HepG2 (cell line): ENCODE results near the gene HMCN2.

Experiments
- CREB1 ChIP-seq, 2 experiments: fragments of 450-650 bp in 1 of 2; IDR thresholded peaks; 2 replicates each; pipeline ENCODE4 v1.6.1; 2016 to 2017; ENCODE audit warnings: control low read depth in 1 of 2, mild to moderate bottlenecking in 1 of 2, missing compliant biosample characterization in 1 of 2, missing genetic modification characterization in 1 of 2
- E2F5 ChIP-seq: sonication (generic); formaldehyde crosslinking; conservative IDR thresholded peaks from 2 replicates; pipeline ENCODE4 v1.4.0; 2020; ENCODE audit warnings: missing genetic modification reagents
- KDM6A ChIP-seq: IDR thresholded peaks from 2 replicates; pipeline ENCODE4 v1.6.1; 2016; ENCODE audit warnings: low read depth
- KLF12 ChIP-seq: sonication (generic); formaldehyde crosslinking; IDR thresholded peaks from 2 replicates; pipeline ENCODE4 v1.4.0; 2020; ENCODE audit warnings: missing genetic modification reagents, borderline replicate concordance
- NCOR1 ChIP-seq: fragments of 200-600 bp; sonication (generic); IDR thresholded peaks from 2 replicates; pipeline ENCODE4 v1.7.0; 2017; ENCODE audit warnings: antibody characterized with exemption, low read length, borderline replicate concordance
- PBX3 ChIP-seq: sonication (generic); formaldehyde crosslinking; IDR thresholded peaks from 2 replicates; pipeline ENCODE4 v1.8.1; 2023; ENCODE audit warnings: missing genetic modification reagents, inconsistent platforms, borderline replicate concordance
- SIN3A ChIP-seq: IDR thresholded peaks from 2 replicates; pipeline ENCODE4 v1.6.1; 2011; ENCODE audit warnings: low read depth, mild to moderate bottlenecking, control low read depth, low read length, borderline replicate concordance
- ZBTB7A ChIP-seq: sonication (generic); formaldehyde crosslinking; IDR thresholded peaks from 2 replicates; pipeline ENCODE4 v1.8.0; 2022; ENCODE audit warnings: mild to moderate bottlenecking, missing genetic modification reagents
- ZNF101 ChIP-seq: sonication (generic); formaldehyde crosslinking; IDR thresholded peaks from 2 replicates; pipeline ENCODE4 v1.4.0; 2020; ENCODE audit warnings: mild to moderate bottlenecking, low read depth, missing genetic modification reagents, borderline replicate concordance
- TF ChIP-seq, protein P1 (sequence below): sonication (generic); formaldehyde crosslinking; IDR thresholded peaks from 2 replicates; pipeline ENCODE4 v1.5.0; 2020; ENCODE audit warnings: mild to moderate bottlenecking, missing genetic modification reagents, moderate library complexity
- TF ChIP-seq, protein P2 (sequence below): sonication (generic); formaldehyde crosslinking; conservative IDR thresholded peaks from 2 replicates; pipeline ENCODE4 v1.8.0; 2022; ENCODE audit warnings: mild to moderate bottlenecking, moderate library complexity, missing genetic modification reagents
- TF ChIP-seq, protein P3 (sequence below): sonication (generic); formaldehyde crosslinking; IDR thresholded peaks from 2 replicates; pipeline ENCODE4 v1.5.0; 2020; ENCODE audit warnings: missing genetic modification reagents, mild to moderate bottlenecking, borderline replicate concordance
- TF ChIP-seq, protein P4 (sequence below): sonication (generic); formaldehyde crosslinking; IDR thresholded peaks from 2 replicates; pipeline ENCODE4 v1.5.0; 2020; ENCODE audit warnings: missing genetic modification reagents
- TF ChIP-seq, protein P5 (sequence below): sonication (generic); formaldehyde crosslinking; IDR thresholded peaks from 2 replicates; pipeline ENCODE4 v1.8.0; 2022; ENCODE audit warnings: mild to moderate bottlenecking, missing genetic modification reagents

GRCh38 chr9:130309689-130310455 lies 44.3 kb downstream of the HMCN2 start:
- TF ChIP-seq ZBTB7A: no peak
- TF ChIP-seq PBX3 (CRISPR knock-in tag): no peak
- TF ChIP-seq KLF12 (CRISPR knock-in tag): no peak
- no peak for TF ChIP-seq SIN3A
- TF ChIP-seq NCOR1: no peak
- TF ChIP-seq, protein P1, sequence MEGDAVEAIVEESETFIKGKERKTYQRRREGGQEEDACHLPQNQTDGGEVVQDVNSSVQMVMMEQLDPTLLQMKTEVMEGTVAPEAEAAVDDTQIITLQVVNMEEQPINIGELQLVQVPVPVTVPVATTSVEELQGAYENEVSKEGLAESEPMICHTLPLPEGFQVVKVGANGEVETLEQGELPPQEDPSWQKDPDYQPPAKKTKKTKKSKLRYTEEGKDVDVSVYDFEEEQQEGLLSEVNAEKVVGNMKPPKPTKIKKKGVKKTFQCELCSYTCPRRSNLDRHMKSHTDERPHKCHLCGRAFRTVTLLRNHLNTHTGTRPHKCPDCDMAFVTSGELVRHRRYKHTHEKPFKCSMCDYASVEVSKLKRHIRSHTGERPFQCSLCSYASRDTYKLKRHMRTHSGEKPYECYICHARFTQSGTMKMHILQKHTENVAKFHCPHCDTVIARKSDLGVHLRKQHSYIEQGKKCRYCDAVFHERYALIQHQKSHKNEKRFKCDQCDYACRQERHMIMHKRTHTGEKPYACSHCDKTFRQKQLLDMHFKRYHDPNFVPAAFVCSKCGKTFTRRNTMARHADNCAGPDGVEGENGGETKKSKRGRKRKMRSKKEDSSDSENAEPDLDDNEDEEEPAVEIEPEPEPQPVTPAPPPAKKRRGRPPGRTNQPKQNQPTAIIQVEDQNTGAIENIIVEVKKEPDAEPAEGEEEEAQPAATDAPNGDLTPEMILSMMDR (CRISPR knock-in tag): no peak
- TF ChIP-seq, protein P2, sequence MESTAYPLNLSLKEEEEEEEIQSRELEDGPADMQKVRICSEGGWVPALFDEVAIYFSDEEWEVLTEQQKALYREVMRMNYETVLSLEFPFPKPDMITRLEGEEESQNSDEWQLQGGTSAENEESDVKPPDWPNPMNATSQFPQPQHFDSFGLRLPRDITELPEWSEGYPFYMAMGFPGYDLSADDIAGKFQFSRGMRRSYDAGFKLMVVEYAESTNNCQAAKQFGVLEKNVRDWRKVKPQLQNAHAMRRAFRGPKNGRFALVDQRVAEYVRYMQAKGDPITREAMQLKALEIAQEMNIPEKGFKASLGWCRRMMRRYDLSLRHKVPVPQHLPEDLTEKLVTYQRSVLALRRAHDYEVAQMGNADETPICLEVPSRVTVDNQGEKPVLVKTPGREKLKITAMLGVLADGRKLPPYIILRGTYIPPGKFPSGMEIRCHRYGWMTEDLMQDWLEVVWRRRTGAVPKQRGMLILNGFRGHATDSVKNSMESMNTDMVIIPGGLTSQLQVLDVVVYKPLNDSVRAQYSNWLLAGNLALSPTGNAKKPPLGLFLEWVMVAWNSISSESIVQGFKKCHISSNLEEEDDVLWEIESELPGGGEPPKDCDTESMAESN (CRISPR knock-in tag): no peak
- TF ChIP-seq ZNF101 (CRISPR knock-in tag): no peak
- TF ChIP-seq, protein P3, sequence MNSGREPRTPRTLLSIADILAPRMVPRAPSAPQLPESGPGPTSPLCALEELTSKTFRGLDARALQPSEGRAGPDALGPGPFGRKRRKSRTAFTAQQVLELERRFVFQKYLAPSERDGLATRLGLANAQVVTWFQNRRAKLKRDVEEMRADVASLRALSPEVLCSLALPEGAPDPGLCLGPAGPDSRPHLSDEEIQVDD (CRISPR knock-in tag): no peak
- no peak for TF ChIP-seq E2F5 (CRISPR knock-in tag)
- no peak for TF ChIP-seq KDM6A (CRISPR knock-in tag)
- TF ChIP-seq, protein P4, sequence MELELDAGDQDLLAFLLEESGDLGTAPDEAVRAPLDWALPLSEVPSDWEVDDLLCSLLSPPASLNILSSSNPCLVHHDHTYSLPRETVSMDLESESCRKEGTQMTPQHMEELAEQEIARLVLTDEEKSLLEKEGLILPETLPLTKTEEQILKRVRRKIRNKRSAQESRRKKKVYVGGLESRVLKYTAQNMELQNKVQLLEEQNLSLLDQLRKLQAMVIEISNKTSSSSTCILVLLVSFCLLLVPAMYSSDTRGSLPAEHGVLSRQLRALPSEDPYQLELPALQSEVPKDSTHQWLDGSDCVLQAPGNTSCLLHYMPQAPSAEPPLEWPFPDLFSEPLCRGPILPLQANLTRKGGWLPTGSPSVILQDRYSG: no peak
- TF ChIP-seq, protein P5, sequence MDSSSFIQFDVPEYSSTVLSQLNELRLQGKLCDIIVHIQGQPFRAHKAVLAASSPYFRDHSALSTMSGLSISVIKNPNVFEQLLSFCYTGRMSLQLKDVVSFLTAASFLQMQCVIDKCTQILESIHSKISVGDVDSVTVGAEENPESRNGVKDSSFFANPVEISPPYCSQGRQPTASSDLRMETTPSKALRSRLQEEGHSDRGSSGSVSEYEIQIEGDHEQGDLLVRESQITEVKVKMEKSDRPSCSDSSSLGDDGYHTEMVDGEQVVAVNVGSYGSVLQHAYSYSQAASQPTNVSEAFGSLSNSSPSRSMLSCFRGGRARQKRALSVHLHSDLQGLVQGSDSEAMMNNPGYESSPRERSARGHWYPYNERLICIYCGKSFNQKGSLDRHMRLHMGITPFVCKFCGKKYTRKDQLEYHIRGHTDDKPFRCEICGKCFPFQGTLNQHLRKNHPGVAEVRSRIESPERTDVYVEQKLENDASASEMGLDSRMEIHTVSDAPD (CRISPR knock-in tag): no peak
- no peak for TF ChIP-seq CREB1 (IDR thresholded peaks at IDR 0.05)
- no peak for TF ChIP-seq CREB1 (CRISPR knock-in tag; IDR thresholded peaks at IDR 0.05)
